Erythroblast (primary cell): ENCODE measurements around the gene PCDH15.

ENCODE experiments used
- GATA1 ChIP-seq: IDR thresholded peaks from 2 replicates; pipeline ENCODE4 v1.6.1; 2011; ENCODE audit warnings: low read depth, mild to moderate bottlenecking, control low read depth, low read length, moderate library complexity
- POLR2A ChIP-seq: IDR thresholded peaks from 2 replicates; pipeline ENCODE4 v1.6.1; 2011; ENCODE audit warnings: mild to moderate bottlenecking, low read length

DNA sequence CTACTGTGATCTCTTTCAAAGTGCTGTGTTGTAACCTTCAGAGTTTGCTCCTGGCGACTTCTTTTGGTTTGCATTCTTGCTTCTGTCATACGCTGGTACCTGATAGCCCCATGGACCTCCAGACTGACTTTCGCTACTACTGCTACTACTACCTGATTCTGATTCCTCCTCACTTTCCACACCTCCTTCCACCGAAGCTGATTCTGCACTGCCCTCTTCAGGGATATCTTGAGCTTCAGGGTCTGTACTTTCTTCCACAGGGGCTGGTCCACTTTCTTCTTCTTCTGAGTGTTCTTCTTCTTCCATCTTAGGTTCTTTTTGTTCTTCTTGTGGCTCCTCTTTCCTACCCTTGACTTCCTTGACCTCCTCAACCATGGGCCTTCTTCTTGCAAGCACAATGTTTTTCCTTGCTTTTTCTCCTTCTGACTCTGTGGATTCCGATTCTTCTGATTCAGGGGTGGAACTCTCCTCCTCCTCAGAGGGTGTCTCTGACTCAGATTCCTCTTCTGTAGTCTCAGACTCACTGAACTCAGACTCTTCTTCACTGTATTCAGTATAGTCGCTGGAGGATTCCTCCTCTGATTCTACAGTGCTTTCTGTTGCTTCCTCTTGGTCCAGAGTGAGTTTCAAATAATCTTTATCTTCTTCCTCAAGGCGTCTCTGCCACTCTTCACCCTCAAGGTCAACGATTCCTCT is 992.2 kb downstream of the PCDH15 start:
- TF ChIP-seq POLR2A (no peak), GATA1 (no peak)
